HG02588 (cell line): Measurements from ENCODE around the gene RAB6A.

ENCODE experiments used
- ATAC-seq: cut with Tn5 transposase; IDR thresholded peaks from one replicate; pipeline ENCODE4 v1.9.1; 2021; ENCODE audit warnings: mild to moderate bottlenecking, moderate library complexity; ENCODE audit not compliant: unreplicated experiment

Gene RAB6A

DNA sequence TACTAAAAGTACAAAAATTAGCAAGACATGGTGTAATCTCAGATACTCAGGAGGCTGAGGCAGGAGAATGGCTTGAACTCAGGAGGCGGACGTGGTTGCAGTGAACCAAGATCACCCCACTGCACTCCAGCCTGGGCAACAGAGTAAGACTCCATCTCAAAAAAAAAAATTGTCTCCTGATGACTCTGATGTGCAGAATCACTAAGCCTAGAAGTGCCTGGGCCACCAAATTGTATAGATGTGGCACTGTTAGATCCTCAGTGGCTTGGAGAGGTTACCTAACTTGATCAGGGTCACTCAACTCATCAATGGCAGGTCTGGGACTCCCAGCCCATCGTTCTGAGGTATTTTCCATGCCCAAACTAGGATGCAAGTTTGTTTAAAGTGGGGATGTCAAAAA is 103.9 kb downstream of the RAB6A start:
- ATAC-seq: no peak

- no peak for ATAC-seq
These were observed 105.2 kb downstream of the RAB6A start for GRCh38 chr11:73655686-73656085.

GRCh38 chr11:73654482-73655021 is 106.3 kb downstream of the RAB6A start:
- ATAC-seq: no peak

DNA sequence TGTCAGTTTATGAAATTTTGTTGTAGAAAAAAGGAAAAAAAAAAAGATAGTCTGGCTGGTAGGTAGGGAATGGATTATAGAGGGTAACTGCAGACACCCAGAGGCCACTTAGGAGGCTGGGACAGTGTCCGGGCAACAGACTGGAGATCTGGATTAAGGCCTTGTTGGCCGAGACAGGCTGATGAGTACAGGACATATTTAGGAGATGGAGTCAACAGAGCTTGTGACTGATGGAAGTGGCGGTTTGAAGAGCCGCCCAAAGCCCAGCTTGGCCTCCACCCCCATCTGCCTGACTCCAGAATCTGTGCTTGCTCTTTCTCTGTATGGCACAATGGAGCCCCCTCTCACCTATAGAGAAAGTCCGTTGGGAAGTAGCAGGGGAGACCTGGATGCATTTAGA is 106.9 kb downstream of the RAB6A start:
- ATAC-seq: no peak

DNA sequence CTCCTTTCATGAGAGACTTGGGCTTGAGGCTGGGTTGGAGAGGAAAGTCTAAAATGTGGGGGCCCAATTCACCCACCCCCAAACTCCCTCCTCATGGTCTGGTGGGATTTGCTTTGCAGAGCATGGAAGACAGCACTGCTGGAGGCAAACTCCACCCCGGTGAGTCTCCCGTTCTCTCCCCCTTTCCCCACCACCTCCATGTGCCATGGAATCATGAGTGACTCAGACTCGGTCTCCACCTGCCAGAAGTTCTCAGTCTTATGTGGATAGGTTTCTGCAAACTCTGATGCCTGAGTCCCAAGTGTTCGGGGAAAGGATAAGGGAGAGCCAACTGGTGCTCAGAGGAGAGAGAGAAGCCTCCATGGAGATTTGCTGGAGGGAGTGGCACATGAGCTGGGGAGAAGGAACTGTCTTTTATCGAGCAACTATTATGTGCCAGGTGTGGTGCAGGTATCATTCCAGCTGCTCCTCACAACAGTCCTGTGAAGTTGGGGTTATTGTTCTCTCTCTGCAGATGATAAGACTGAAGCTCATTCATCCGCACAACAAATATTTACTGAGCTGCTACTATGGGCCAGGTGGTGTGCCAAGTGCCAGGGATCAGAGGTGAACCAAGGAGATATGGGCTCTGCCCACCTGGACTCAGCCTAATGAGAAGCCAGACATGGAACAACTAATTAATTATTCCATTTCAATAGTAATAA is 107.9 kb downstream of the RAB6A start:
- no peak for ATAC-seq

GRCh38 chr11:73652046-73652730 is 108.7 kb downstream of the RAB6A start:
- ATAC-seq: no peak

- ATAC-seq: no peak
These were observed 109.2 kb downstream of the RAB6A start for GRCh38 chr11:73651661-73652045.

GRCh38 chr11:73651252-73651651 is 109.6 kb downstream of the RAB6A start:
- no peak for ATAC-seq

- no peak for ATAC-seq
These were observed 110.5 kb downstream of the RAB6A start for GRCh38 chr11:73650400-73650799.

DNA sequence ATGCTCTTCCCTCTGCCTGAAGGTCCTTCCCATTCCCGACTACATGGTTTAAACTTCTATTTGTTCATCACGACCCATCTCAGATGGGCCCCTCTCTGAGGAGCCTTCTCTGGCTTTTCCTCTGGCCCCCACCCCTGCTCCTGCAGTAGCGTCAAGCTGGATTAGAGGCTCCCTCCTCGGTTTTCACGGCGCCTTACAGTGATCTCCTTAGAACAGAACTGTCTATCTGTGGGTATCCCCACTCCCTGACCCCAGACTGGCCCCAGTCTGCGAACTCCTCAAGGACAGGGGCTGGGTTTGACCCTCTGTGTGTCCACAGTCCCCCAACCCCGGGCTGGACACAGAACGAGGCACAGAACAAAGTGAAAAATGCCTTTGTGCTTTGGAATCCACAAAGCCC is 111.7 kb downstream of the RAB6A start:
- no peak for ATAC-seq

GRCh38 chr11:73648571-73649046 is 112.3 kb downstream of the RAB6A start:
- ATAC-seq: no peak

DNA sequence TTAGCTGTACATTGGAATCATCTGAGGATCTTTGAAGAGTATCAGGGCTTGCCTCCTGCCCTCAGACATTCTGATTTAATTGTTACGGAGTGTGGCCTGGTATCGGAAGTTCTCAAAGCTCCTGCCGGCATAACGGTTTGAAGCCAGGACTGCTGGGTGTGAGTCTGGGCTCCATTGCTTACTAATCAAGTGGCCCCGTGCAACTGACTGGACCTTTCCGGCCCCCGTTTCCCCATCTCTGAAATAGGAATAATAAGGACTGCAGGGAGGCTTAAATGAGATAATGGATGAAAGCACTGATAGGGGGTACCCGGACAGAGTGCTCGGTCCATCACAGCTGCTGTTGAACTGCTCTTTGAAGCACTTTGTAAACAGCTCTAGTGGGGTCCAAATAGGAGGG is 112.8 kb downstream of the RAB6A start:
- ATAC-seq: no peak

GRCh38 chr11:73647459-73648100 is 113.3 kb downstream of the RAB6A start:
- peak; percentile 83 for ATAC-seq

- ATAC-seq: no peak
These were observed 114.8 kb downstream of the RAB6A start, which contains the start of gene PLEKHB1 for GRCh38 chr11:73645972-73646631. Gene PLEKHB1, plus strand, starts transcription at chr11:73646581. Its CDS starts 28 bp downstream, at chr11:73646609.

DNA sequence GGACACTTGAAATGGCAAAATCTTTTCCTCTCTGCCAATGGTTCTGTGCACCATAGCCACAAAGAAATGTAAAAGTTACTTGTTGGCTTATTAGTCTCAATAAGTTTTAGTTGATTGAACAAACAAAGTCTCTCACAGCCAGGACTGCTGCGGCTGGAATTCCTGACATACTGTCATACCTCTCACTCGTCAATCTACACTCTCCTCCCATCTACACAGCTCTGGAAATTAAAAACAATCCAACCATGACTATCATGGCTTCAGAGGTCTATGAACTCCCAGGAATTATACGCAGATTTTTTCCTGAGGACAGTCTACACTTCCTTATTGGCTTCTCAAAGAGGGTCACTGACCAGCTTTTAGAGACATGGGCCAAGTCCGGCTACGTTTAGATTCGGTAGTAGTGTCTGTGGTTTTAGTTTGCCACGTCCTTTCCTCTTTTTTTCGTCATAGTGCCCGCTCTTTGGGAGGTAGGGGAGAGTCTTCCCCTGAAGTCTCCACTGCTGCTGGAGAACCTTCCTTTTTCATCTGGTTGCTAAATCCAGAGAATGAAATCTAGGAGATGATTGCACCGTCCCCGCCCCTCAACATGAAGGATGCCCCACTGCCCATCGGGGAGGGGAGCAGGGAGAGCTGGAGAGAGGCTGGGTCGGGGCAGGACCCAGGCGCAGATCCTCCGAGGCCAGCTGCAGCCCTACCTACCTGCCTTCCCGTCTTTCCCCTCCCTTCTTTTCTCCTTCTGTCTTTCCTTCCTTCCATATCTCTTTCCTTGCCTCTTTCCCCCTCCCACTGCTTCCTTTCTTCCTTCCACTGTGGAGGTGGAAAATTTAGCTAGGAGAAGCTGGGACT is 115.5 kb downstream of the RAB6A start:
- ATAC-seq: no peak

GRCh38 chr11:73641668-73642067 is 119.2 kb downstream of the RAB6A start:
- no peak for ATAC-seq

DNA sequence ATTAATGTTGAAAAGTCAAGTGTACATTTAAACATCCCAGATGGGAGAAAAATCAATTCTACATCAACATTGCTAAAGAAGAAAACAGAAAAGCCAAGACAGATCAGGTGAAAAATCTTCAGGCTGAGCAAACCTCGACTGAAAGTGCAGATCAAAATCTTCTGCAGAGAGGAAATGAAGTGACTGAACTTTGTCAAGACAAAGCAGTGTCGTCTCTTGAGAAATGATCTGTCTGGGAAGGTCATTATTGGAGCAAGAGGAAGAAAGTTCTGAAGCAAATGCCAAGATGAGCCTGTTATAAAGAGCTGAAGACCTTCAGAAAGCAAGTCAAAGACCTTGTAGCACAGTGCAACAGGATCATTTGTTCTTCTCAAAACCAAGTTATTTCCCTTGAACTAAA is 120.3 kb downstream of the RAB6A start:
- ATAC-seq: no peak

DNA sequence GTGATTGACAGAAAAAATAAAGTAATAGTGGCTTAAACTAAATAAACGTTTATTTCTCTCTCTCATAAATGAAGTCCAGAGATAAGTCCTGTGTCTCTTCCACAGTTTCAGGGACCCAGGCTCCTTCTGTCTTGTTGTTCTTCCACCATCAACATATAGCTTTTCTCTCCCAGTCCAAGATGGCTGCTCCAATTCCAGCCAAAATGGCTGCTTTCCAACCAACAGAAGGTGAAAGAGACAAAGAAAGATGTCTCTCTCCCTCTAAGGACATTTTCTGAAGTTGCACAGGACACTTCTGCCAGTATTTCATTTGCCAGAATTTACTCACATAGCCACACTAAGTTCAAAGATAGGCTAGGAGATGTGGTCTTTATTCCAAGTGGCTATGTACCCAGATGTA is 123.9 kb downstream of the RAB6A start:
- ATAC-seq: no peak

GRCh38 chr11:73636249-73636648 is 124.6 kb downstream of the RAB6A start:
- ATAC-seq: no peak

DNA sequence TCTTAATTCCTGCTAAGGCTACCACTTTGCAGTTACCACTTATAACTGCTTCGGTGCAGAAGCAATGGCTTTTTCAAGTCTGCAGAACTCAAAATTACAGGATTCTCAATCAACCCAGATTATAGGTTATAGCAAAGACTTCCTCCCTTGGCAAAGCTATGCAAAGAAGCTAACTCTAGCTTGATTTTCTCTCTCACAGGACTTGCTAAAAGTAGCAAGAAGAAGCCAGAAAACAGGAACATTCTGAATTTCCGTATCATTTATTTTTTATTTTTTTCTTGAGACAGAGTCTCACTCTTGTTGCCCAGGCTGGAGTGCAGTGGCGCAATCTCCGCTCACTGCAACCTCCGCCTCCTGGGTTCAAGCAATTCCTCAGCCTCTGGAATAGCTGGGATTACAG is 125.2 kb downstream of the RAB6A start:
- ATAC-seq: no peak
